HepG2 (cell line): ENCODE data around the gene ZNF217. TPM values are rescaled to one million over a fixed set of nuclear protein-coding genes. Genes with fewer than 3 reads are reported as not detected.

Source experiments
- GATAD2A ChIP-seq: IDR thresholded peaks from 2 replicates; pipeline ENCODE4 v1.6.1; 2016
- NR1H2 ChIP-seq: sonication (generic); formaldehyde crosslinking; IDR thresholded peaks from 2 replicates; pipeline ENCODE4 v1.8.1; 2022; ENCODE audit warnings: low read depth, missing genetic modification reagents, borderline replicate concordance
- SKI ChIP-seq: fragments of 450-650 bp; IDR thresholded peaks from one replicate; pipeline ENCODE4 v1.6.1; 2018; ENCODE audit warnings: mild to moderate bottlenecking; ENCODE audit not compliant: partially characterized antibody
- SRSF9 ChIP-seq: fragments of 200-400 bp; formaldehyde crosslinking; IDR thresholded peaks from 2 replicates; pipeline ENCODE4 v1.6.1; 2018; ENCODE audit warnings: borderline replicate concordance, mild to moderate bottlenecking, low read depth, low read length; ENCODE audit not compliant: insufficient read depth, poor library complexity, severe bottlenecking
- ZKSCAN5 ChIP-seq: sonication (generic); formaldehyde crosslinking; IDR thresholded peaks from 2 replicates; pipeline ENCODE4 v1.5.1; 2020; ENCODE audit warnings: mild to moderate bottlenecking, missing genetic modification reagents
- ZNF138 ChIP-seq: sonication (generic); formaldehyde crosslinking; IDR thresholded peaks from 2 replicates; pipeline ENCODE4 v1.5.0; 2020; ENCODE audit warnings: mild to moderate bottlenecking, low read depth, missing genetic modification reagents
- ZNF180 ChIP-seq: sonication (generic); formaldehyde crosslinking; IDR thresholded peaks from 2 replicates; pipeline ENCODE4 v1.4.0; 2020; ENCODE audit warnings: low read depth, missing genetic modification reagents, borderline replicate concordance
- ZNF225 ChIP-seq: sonication (generic); formaldehyde crosslinking; IDR thresholded peaks from 2 replicates; pipeline ENCODE4 v1.4.0; 2020; ENCODE audit warnings: mild to moderate bottlenecking, missing genetic modification reagents
- ZNF275 ChIP-seq: sonication (generic); formaldehyde crosslinking; IDR thresholded peaks from 2 replicates; pipeline ENCODE4 v1.8.0; 2022; ENCODE audit warnings: missing genetic modification reagents, mild to moderate bottlenecking, inconsistent platforms, borderline replicate concordance
- ZNF646 ChIP-seq: sonication (generic); formaldehyde crosslinking; IDR thresholded peaks from 2 replicates; pipeline ENCODE4 v1.9.0; 2021; ENCODE audit warnings: mild to moderate bottlenecking, missing genetic modification reagents
- polyA plus RNA-seq, 8 experiments: library from polyadenylated mRNA; depleted of rRNA in 3 of 8; stranded (reverse) in 7 of 8; unstranded in 1 of 8; fragments of >200 nt; fragmentation: Illumina TruSeq in 4 of 8; extraction: Trizol in 4 of 8; gene quantifications; 2 replicates each; pipeline versions ENCODE4 v1.2.1 to v1.2.3, GENCODE V29; 2011 to 2016; ENCODE audit warnings: low read depth in 4 of 8, missing spikeins in 1 of 8, mixed read lengths in 1 of 8; ENCODE audit not compliant: insufficient read depth in 1 of 8
- total RNA-seq, 5 experiments: library from RNA; depleted of rRNA; stranded (reverse); fragments of >200 nt; fragmentation: Illumina TruSeq; extraction: Trizol; gene quantifications; 2 replicates each; pipeline ENCODE4 v1.2.3, GENCODE V29; 2016; ENCODE audit warnings: low read depth in 1 of 5
- TF ChIP-seq, protein P1 (sequence below): sonication (generic); formaldehyde crosslinking; IDR thresholded peaks from 2 replicates; pipeline ENCODE4 v1.5.1; 2020; ENCODE audit warnings: missing genetic modification reagents, mild to moderate bottlenecking, borderline replicate concordance
- TF ChIP-seq, protein P2 (sequence below): sonication (generic); formaldehyde crosslinking; IDR thresholded peaks from 2 replicates; pipeline ENCODE4 v1.5.1; 2020; ENCODE audit warnings: missing genetic modification reagents, mild to moderate bottlenecking, borderline replicate concordance
- TF ChIP-seq, protein P3 (sequence below): IDR thresholded peaks from 2 replicates; pipeline ENCODE4 v1.6.1; 2016
- TF ChIP-seq, protein P4 (sequence below): IDR thresholded peaks from 2 replicates; pipeline ENCODE4 v1.6.1; 2016; ENCODE audit warnings: low read depth

The ZNF217 gene
- total and polyA plus RNA-seq, 2 of the 13 experiments (the other 11 are each of a cell fraction or from before 2014, with no cell fraction given), result 22.3 to 29.8 TPM

- TF ChIP-seq, protein P1, sequence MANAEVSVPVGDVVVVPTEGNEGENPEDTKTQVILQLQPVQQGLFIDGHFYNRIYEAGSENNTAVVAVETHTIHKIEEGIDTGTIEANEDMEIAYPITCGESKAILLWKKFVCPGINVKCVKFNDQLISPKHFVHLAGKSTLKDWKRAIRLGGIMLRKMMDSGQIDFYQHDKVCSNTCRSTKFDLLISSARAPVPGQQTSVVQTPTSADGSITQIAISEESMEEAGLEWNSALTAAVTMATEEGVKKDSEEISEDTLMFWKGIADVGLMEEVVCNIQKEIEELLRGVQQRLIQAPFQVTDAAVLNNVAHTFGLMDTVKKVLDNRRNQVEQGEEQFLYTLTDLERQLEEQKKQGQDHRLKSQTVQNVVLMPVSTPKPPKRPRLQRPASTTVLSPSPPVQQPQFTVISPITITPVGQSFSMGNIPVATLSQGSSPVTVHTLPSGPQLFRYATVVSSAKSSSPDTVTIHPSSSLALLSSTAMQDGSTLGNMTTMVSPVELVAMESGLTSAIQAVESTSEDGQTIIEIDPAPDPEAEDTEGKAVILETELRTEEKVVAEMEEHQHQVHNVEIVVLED (CRISPR knock-in tag), result no peak
- TF ChIP-seq ZNF138 (CRISPR knock-in tag) (no peak), NR1H2 (CRISPR knock-in tag) (no peak), ZNF646 (CRISPR knock-in tag) (no peak), GATAD2A (CRISPR knock-in tag) (peak; percentile 89), SKI (no peak), ZNF275 (CRISPR knock-in tag) (no peak), ZKSCAN5 (CRISPR knock-in tag) (no peak), ZNF180 (CRISPR knock-in tag) (no peak), ZNF225 (CRISPR knock-in tag) (no peak; the same call in 1 of the 2 replicates), SRSF9 (no peak)
- TF ChIP-seq, protein P2, sequence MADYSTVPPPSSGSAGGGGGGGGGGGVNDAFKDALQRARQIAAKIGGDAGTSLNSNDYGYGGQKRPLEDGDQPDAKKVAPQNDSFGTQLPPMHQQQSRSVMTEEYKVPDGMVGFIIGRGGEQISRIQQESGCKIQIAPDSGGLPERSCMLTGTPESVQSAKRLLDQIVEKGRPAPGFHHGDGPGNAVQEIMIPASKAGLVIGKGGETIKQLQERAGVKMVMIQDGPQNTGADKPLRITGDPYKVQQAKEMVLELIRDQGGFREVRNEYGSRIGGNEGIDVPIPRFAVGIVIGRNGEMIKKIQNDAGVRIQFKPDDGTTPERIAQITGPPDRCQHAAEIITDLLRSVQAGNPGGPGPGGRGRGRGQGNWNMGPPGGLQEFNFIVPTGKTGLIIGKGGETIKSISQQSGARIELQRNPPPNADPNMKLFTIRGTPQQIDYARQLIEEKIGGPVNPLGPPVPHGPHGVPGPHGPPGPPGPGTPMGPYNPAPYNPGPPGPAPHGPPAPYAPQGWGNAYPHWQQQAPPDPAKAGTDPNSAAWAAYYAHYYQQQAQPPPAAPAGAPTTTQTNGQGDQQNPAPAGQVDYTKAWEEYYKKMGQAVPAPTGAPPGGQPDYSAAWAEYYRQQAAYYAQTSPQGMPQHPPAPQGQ (CRISPR knock-in tag), result no peak
- TF ChIP-seq, protein P3, sequence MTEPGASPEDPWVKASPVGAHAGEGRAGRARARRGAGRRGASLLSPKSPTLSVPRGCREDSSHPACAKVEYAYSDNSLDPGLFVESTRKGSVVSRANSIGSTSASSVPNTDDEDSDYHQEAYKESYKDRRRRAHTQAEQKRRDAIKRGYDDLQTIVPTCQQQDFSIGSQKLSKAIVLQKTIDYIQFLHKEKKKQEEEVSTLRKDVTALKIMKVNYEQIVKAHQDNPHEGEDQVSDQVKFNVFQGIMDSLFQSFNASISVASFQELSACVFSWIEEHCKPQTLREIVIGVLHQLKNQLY, result no peak
- TF ChIP-seq, protein P4, sequence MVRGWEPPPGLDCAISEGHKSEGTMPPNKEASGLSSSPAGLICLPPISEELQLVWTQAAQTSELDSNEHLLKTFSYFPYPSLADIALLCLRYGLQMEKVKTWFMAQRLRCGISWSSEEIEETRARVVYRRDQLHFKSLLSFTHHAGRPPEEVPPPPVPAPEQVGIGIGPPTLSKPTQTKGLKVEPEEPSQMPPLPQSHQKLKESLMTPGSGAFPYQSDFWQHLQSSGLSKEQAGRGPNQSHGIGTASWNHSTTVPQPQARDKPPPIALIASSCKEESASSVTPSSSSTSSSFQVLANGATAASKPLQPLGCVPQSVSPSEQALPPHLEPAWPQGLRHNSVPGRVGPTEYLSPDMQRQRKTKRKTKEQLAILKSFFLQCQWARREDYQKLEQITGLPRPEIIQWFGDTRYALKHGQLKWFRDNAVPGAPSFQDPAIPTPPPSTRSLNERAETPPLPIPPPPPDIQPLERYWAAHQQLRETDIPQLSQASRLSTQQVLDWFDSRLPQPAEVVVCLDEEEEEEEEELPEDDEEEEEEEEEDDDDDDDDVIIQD (CRISPR knock-in tag), result no peak; the same call in 1 of the 2 replicates
Measured at GRCh38 chr20:53582574-53583351, 10.9 kb downstream of the ZNF217 start (continued).
